C4-2B (cell line): Measurements from ENCODE around the gene PAK2.

Source experiments
- CTCF ChIP-seq: fragments of 450-650 bp; conservative IDR thresholded peaks from 2 replicates; pipeline ENCODE4 v1.5.1; 2017; ENCODE audit warnings: mild to moderate bottlenecking
- ZFX ChIP-seq: fragments of 450-650 bp; IDR thresholded peaks from 2 replicates; pipeline ENCODE4 v1.6.1; 2017

- TF ChIP-seq CTCF (no peak), ZFX (no peak)
Observed at GRCh38 chr3:196772102-196772501, 32.4 kb downstream of the PAK2 start.
